SK-N-SH (cell line): ENCODE measurements around the gene ELOA. TPM values are rescaled to one million over a fixed set of nuclear protein-coding genes. Genes with fewer than 3 reads are reported as not detected.
"Not testable (repeated sequence)": the region's sequence is repeated elsewhere in the genome, so short reads cannot be mapped to it uniquely, and the experiment has no call there.

ENCODE experiments used
- CTCF ChIA-PET: fragments of 300-600, 350-600 bp; formaldehyde crosslinking; extraction: SDS; loops from one replicate; lab custom pipeline; 2021; lab: Yijun Ruan, JAX
- POLR2A ChIA-PET: fragments of 350-600 bp; sonication (Branson Sonifier 250); formaldehyde crosslinking; extraction: SDS; loops from one replicate; lab custom pipeline; 2020; ENCODE audit warnings: antibody characterized with exemption, inconsistent platforms; lab: Yijun Ruan, JAX
- DNase-seq: peaks from one replicate; pipeline ENCODE4 v3.0.0; 2012
- H2AFZ ChIP-seq: fragments of 200-600 bp; sonication (generic); 2 replicates; pipeline ENCODE4 v1.8.1; 2016; ENCODE audit warnings: antibody characterized with exemption, mild to moderate bottlenecking, low read depth
- H3F3A ChIP-seq: fragments of 200-600 bp; sonication (generic); replicated peaks from 2 replicates; pipeline ENCODE3; 2016; ENCODE audit warnings: antibody characterized with exemption, mild to moderate bottlenecking; ENCODE audit not compliant: insufficient read depth
- H3K27ac ChIP-seq, 2 experiments: fragments of 200-500 bp in 1 of 2; fragments of 200-600 bp in 1 of 2; sonication (Bioruptor generic) in 1 of 2; sonication (generic), shearing (Covaris generic) in 1 of 2; 2 replicates each; pipeline versions ENCODE4 v1.5.1 to v1.6.1; 2014 to 2016; ENCODE audit warnings: low read depth in 2 of 2, inconsistent platforms in 1 of 2, low read length in 1 of 2, mild to moderate bottlenecking in 1 of 2, mixed read lengths in 1 of 2
- H3K27me3 ChIP-seq: fragments of 200-600 bp; sonication (generic), shearing (Covaris generic); 2 replicates; pipeline ENCODE4 v1.6.1; 2016; ENCODE audit warnings: mixed run types; ENCODE audit not compliant: insufficient read depth
- H3K36me3 ChIP-seq, 2 experiments: fragments of 200-500 bp in 1 of 2; fragments of 200-600 bp in 1 of 2; sonication (Bioruptor generic) in 1 of 2; sonication (generic) in 1 of 2; replicated peaks in 1 of 2; 2 replicates each; pipeline versions ENCODE3 to v1.5.1; 2014 to 2016; ENCODE audit warnings: low read length in 1 of 2, mild to moderate bottlenecking in 1 of 2; ENCODE audit not compliant: insufficient read depth in 2 of 2, control insufficient read depth in 1 of 2
- H3K4me1 ChIP-seq, 2 experiments: fragments of 200-500 bp in 1 of 2; fragments of 200-600 bp in 1 of 2; sonication (Bioruptor generic) in 1 of 2; sonication (generic), shearing (Covaris generic) in 1 of 2; 2 replicates each; pipeline versions ENCODE4 v1.5.1 to v1.6.1; 2014 to 2016; ENCODE audit warnings: low read depth in 1 of 2, low read length in 1 of 2, mixed run types in 1 of 2; ENCODE audit not compliant: insufficient read depth in 2 of 2, control insufficient read depth in 1 of 2
- H3K4me2 ChIP-seq: fragments of 200-600 bp; sonication (generic), shearing (Covaris generic); 2 replicates; pipeline ENCODE4 v1.6.1; 2017; ENCODE audit warnings: mixed run types
- H3K4me3 ChIP-seq, 2 experiments: fragments of 200-500 bp in 1 of 2; fragments of 200-600 bp in 1 of 2; sonication (Bioruptor generic) in 1 of 2; sonication (generic), shearing (Covaris generic) in 1 of 2; 2 replicates each; pipeline versions ENCODE4 v1.5.1 to v1.8.1; 2014 to 2016; ENCODE audit warnings: low read depth in 2 of 2, inconsistent platforms in 1 of 2, low read length in 1 of 2, mild to moderate bottlenecking in 1 of 2, mixed read lengths in 1 of 2, moderate library complexity in 1 of 2
- H3K79me2 ChIP-seq: fragments of 200-600 bp; sonication (generic); 2 replicates; pipeline ENCODE4 v1.8.1; 2017; ENCODE audit warnings: mild to moderate bottlenecking; ENCODE audit not compliant: insufficient read depth
- H3K9ac ChIP-seq: fragments of 200-600 bp; sonication (generic); 2 replicates; pipeline ENCODE4 v1.6.1; 2017; ENCODE audit warnings: mixed run types
- H3K9me2 ChIP-seq: fragments of 200-600 bp; sonication (generic); 2 replicates; pipeline ENCODE4 v1.6.1; 2017; ENCODE audit warnings: mixed run types
- H3K9me3 ChIP-seq: fragments of 200-600 bp; sonication (generic); 2 replicates; pipeline ENCODE4 v1.6.1; 2017; ENCODE audit warnings: mixed run types, mild to moderate bottlenecking, moderate library complexity
- H4K20me1 ChIP-seq: fragments of 200-600 bp; sonication (generic); 2 replicates; pipeline ENCODE4 v1.6.1; 2017; ENCODE audit warnings: mild to moderate bottlenecking, mixed run types; ENCODE audit not compliant: insufficient read depth
- CHD2 ChIP-seq: fragments of 150-350 bp; IDR thresholded peaks from 2 replicates; pipeline ENCODE4 v1.6.1; 2018; ENCODE audit warnings: low read length; ENCODE audit not compliant: partially characterized antibody
- EP300 ChIP-seq, 2 experiments: IDR thresholded peaks; 2 replicates each; pipeline versions ENCODE4 v1.4.0 to v1.6.1; 2012; ENCODE audit warnings: borderline replicate concordance in 1 of 2, low read depth in 1 of 2, low read length in 1 of 2
- EZH2phosphoT487 ChIP-seq: fragments of 200-600 bp; sonication (generic); IDR thresholded peaks from 2 replicates; pipeline ENCODE4 v1.6.1; 2017; ENCODE audit warnings: low read depth, mixed run types, mild to moderate bottlenecking, antibody characterized with exemption, moderate library complexity, borderline replicate concordance
- FOSL2 ChIP-seq: IDR thresholded peaks from 2 replicates; pipeline ENCODE4 v1.4.0; 2012; ENCODE audit warnings: low read depth, mild to moderate bottlenecking, moderate library complexity, borderline replicate concordance
- FOXJ3 ChIP-seq: sonication (generic); formaldehyde crosslinking; IDR thresholded peaks from 2 replicates; pipeline ENCODE4 v1.5.1; 2020; ENCODE audit warnings: mild to moderate bottlenecking, missing genetic modification reagents
- GABPA ChIP-seq: IDR thresholded peaks from 2 replicates; pipeline ENCODE4 v1.4.0; 2012; ENCODE audit warnings: low read depth, mild to moderate bottlenecking
- GATA2 ChIP-seq: sonication (generic); formaldehyde crosslinking; IDR thresholded peaks from 2 replicates; pipeline ENCODE4 v1.5.0; 2020; ENCODE audit warnings: mild to moderate bottlenecking, missing genetic modification reagents
- IRF3 ChIP-seq: fragments of 150-350 bp; IDR thresholded peaks from 2 replicates; pipeline ENCODE4 v1.6.1; 2016; ENCODE audit warnings: mild to moderate bottlenecking, low read depth, low read length
- JUND ChIP-seq: IDR thresholded peaks from 2 replicates; pipeline ENCODE4 v1.4.0; 2012
- MXI1 ChIP-seq: IDR thresholded peaks from 2 replicates; pipeline ENCODE4 v1.6.1; 2012; ENCODE audit warnings: mild to moderate bottlenecking, low read depth, low read length, improper control_type of control experiment
- NRF1 ChIP-seq: IDR thresholded peaks from 2 replicates; pipeline ENCODE4 v1.6.1; 2012; ENCODE audit warnings: low read depth, mild to moderate bottlenecking, low read length
- POLR2AphosphoS5 ChIP-seq: IDR thresholded peaks from 2 replicates; pipeline ENCODE4 v1.6.1; 2012; ENCODE audit warnings: low read depth, low read length
- RXRA ChIP-seq: IDR thresholded peaks from 2 replicates; pipeline ENCODE4 v1.4.0; 2012; ENCODE audit warnings: low read depth, mild to moderate bottlenecking, borderline replicate concordance
- SIN3A ChIP-seq: IDR thresholded peaks from 2 replicates; pipeline ENCODE4 v1.6.1; 2012; ENCODE audit warnings: low read depth, mild to moderate bottlenecking, low read length, moderate library complexity, borderline replicate concordance
- SMC3 ChIP-seq: IDR thresholded peaks from 2 replicates; pipeline ENCODE4 v1.6.1; 2012; ENCODE audit warnings: low read depth, low read length, improper control_type of control experiment
- TEAD4 ChIP-seq: IDR thresholded peaks from 2 replicates; pipeline ENCODE4 v1.4.0; 2012; ENCODE audit warnings: mild to moderate bottlenecking, borderline replicate concordance; ENCODE audit not compliant: insufficient read depth
- YY1 ChIP-seq: IDR thresholded peaks from 2 replicates; pipeline ENCODE4 v1.4.0; 2012; ENCODE audit warnings: low read depth, mild to moderate bottlenecking
- WGBS: methylation state at CpG from one replicate; pipeline ENCODE4 v1.1.6; 2017; ENCODE audit warnings: low lambda C conversion rate; 5-methylcytosine and 5-hydroxymethylcytosine counted together
- polyA plus RNA-seq, 3 experiments: library from polyadenylated mRNA; depleted of rRNA; stranded (reverse); fragments of >200 nt; gene quantifications; 2 replicates each; pipeline ENCODE4 v1.2.3, GENCODE V29; 2012

ELOA gene
- polyA plus RNA-seq, 1 of the 3 experiments (the other 2 are of a cell fraction), result 14.5 TPM

- ChIA-PET POLR2A (no interaction called here), CTCF (interaction anchor here (1.2 kb wide), 1 partner anchor 19 kb away, joined by 3 read pairs; no protein-coding TSS in a partner anchor)
- Histone ChIP-seq H3K4me1 (0 out of 4 replicates have a peak, but pooled peaks cover 0 to 5% of the 10 kb centered on the region in 2 experiments), H3K4me3 (no peak overlapping the region), H3K79me2 (peaks cover 9% of the 10 kb centered on the region; the same call in 1 of the 2 replicates), H3K36me3 (no peaks in the 10 kb centered on the region), H4K20me1 (no peaks in the 10 kb centered on the region), H3K9ac (no peak overlapping the region), H3K27me3 (no peaks in the 10 kb centered on the region), H3K27ac (no peak overlapping the region), H3K9me2 (no peaks in the 10 kb centered on the region), H3K4me2 (no peak overlapping the region)
- no peak for DNase-seq
- 96% methylated on average over 10 of the region's 10 CpGs for WGBS
- TF ChIP-seq SMC3 (no peak), EP300 (IDR thresholded peaks at IDR 0.05; ENCODE audit: borderline replicate concordance in 1 of 2, low read depth in 1 of 2, low read length in 1 of 2) (no peak), FOSL2 (0 out of 2 replicates have a peak, but pooled peaks have one; percentile 26), JUND (peak; percentile 26; the same call in 1 of the 2 replicates)
- TF ChIP-seq, all 33 proteins: peak for 2
- H3F3A ChIP-seq, result no peaks in the 10 kb centered on the region
- H3K9me3 ChIP-seq, result no peaks in the 10 kb centered on the region
- H2AFZ ChIP-seq, result no peak overlapping the region
Measured at GRCh38 chr1:23732363-23733224, 10.7 kb upstream of the ELOA start.

- H2AFZ ChIP-seq, H4K20me1 ChIP-seq, H3K27me3 ChIP-seq, H3K9ac ChIP-seq, H3K36me3 ChIP-seq, H3K4me1 ChIP-seq, H3K27ac ChIP-seq, H3K9me3 ChIP-seq, H3K79me2 ChIP-seq, CTCF ChIA-PET, H3K9me2 ChIP-seq, H3K4me2 ChIP-seq, H3F3A ChIP-seq, H3K4me3 ChIP-seq, POLR2A ChIA-PET, DNase-seq: not testable (repeated sequence)
- WGBS, result 97% methylated on average over 5 of the region's 5 CpGs
Measured at GRCh38 chr1:23733281-23733680, 10.0 kb upstream of the ELOA start.

GRCh38 chr1:23736437-23737134, 6.7 kb upstream of the ELOA start:
- no peak overlapping the region for H3K4me3 ChIP-seq
- ChIA-PET CTCF (interaction anchor here (1.0 kb wide), 1 partner anchor 79 kb away, joined by 3 read pairs; no protein-coding TSS in a partner anchor), POLR2A (no interaction called here)
- H3K27me3 ChIP-seq, result no peaks in the 10 kb centered on the region
- H3F3A ChIP-seq, result peaks cover 1% of the 10 kb centered on the region
- DNase-seq, result no peak
- H3K9me2 ChIP-seq, result no peaks in the 10 kb centered on the region
- H3K4me2 ChIP-seq, result no peak overlapping the region
- H3K4me1 ChIP-seq, result 0 out of 4 replicates have a peak, but pooled peaks cover 0 to 5% of the 10 kb centered on the region in 2 experiments
- H4K20me1 ChIP-seq, result no peaks in the 10 kb centered on the region
- no peak overlapping the region for H3K27ac ChIP-seq
- 94% methylated on average over 7 of the region's 7 CpGs for WGBS
- H3K9me3 ChIP-seq, result no peaks in the 10 kb centered on the region
- no peaks in the 10 kb centered on the region; the same call in 1 of the 2 replicates for H3K79me2 ChIP-seq
- H3K9ac ChIP-seq, result no peak overlapping the region
- H3K36me3 ChIP-seq, result no peaks in the 10 kb centered on the region
- H2AFZ ChIP-seq, result no peak overlapping the region
- no peak for TF ChIP-seq CHD2
- TF ChIP-seq RXRA, result no peak
- TF ChIP-seq GABPA, result no peak
- TF ChIP-seq EP300 (IDR thresholded peaks at IDR 0.05; ENCODE audit: borderline replicate concordance in 1 of 2, low read depth in 1 of 2, low read length in 1 of 2), result no peak
- no peak for TF ChIP-seq TEAD4
- TF ChIP-seq EZH2phosphoT487, result no peak
- TF ChIP-seq FOSL2, result no peak
- TF ChIP-seq IRF3, result no peak
- no peak for TF ChIP-seq MXI1
- no peak for TF ChIP-seq JUND
- no peak for TF ChIP-seq POLR2AphosphoS5
- TF ChIP-seq GATA2 (CRISPR knock-in tag), result no peak
- TF ChIP-seq NRF1, result no peak
- TF ChIP-seq FOXJ3 (CRISPR knock-in tag), result no peak
- no peak for TF ChIP-seq SIN3A
- TF ChIP-seq YY1, result no peak
